ENCODE measurements around the gene LRRC15.

LRRC15 gene

GRCh38 chr3:194308601-194309449 is 60.7 kb downstream of the LRRC15 start:
- Histone ChIP-seq H3K4me1 (ENCODE audit: control insufficient read depth, low read length) (peaks cover 36% of the 10 kb centered on the region), H3K79me2 (ENCODE audit: control insufficient read depth, low read length) (no peaks in the 10 kb centered on the region), H3K4me2 (ENCODE audit: low read length) (no peak overlapping the region), H3K4me3 (ENCODE audit: low read length) (no peak overlapping the region), H3F3A (ENCODE audit: control insufficient read depth, insufficient read depth) (peaks cover 9% of the 10 kb centered on the region), H3K27ac (ENCODE audit: low read depth, low read length) (no peak overlapping the region), H3K27me3 (ENCODE audit: control insufficient read depth, low read length) (peaks cover 95% of the 10 kb centered on the region), H3K9me3 (ENCODE audit: control insufficient read depth, insufficient read depth, low read length) (no peaks in the 10 kb centered on the region), H3K9me2 (replicated peaks; ENCODE audit: control insufficient read depth, low read length) (no peaks in the 10 kb centered on the region), H3K36me3 (ENCODE audit: control insufficient read depth, low read length) (no peaks in the 10 kb centered on the region), H4K20me1 (ENCODE audit: control insufficient read depth, insufficient read depth, low read depth, low read length) (peaks cover 33% of the 10 kb centered on the region)
- TF ChIP-seq EZH2phosphoT487 (IDR thresholded peaks at IDR 0.05; ENCODE audit: borderline replicate concordance, low read length): no peak
- TF ChIP-seq CTCF (IDR thresholded peaks at IDR 0.05; ENCODE audit: low read depth, low read length, poor library complexity, severe bottlenecking): no peak

DNA sequence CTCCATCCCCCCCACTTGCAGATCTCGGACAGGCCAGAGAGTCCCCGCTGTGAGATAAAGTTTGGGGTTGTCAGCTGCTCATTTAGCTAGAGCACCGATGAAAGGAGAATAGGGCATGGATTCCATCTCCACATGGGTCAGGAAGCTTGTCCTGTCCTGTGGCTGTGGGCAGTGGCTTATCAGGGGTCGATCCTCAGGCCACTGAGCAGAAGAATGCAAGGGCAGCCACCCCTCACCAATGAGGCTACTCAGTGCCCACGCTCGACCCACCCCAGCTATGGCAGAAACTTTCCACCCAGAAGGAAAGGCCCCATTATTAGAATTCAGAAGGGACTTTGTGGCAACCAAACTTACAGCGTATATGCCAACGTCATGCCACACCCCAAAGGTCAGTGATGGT is 61.7 kb downstream of the LRRC15 start:
- Histone ChIP-seq H3F3A (ENCODE audit: control insufficient read depth, insufficient read depth) (peaks cover 9% of the 10 kb centered on the region), H3K4me2 (ENCODE audit: low read length) (peak overlapping the region; percentile 80; the same call in 1 of the 2 replicates), H4K20me1 (ENCODE audit: control insufficient read depth, insufficient read depth, low read depth, low read length) (peaks cover 30% of the 10 kb centered on the region), H3K9me2 (replicated peaks; ENCODE audit: control insufficient read depth, low read length) (no peaks in the 10 kb centered on the region), H3K79me2 (ENCODE audit: control insufficient read depth, low read length) (no peaks in the 10 kb centered on the region), H3K27me3 (ENCODE audit: control insufficient read depth, low read length) (peaks cover 95% of the 10 kb centered on the region), H3K4me1 (ENCODE audit: control insufficient read depth, low read length) (peaks cover 36% of the 10 kb centered on the region), H3K9me3 (ENCODE audit: control insufficient read depth, insufficient read depth, low read length) (no peaks in the 10 kb centered on the region), H3K27ac (ENCODE audit: low read depth, low read length) (no peak overlapping the region), H3K4me3 (ENCODE audit: low read length) (no peak overlapping the region), H3K36me3 (ENCODE audit: control insufficient read depth, low read length) (no peaks in the 10 kb centered on the region)
- TF ChIP-seq EZH2phosphoT487 (IDR thresholded peaks at IDR 0.05; ENCODE audit: borderline replicate concordance, low read length) (no peak), CTCF (IDR thresholded peaks at IDR 0.05; ENCODE audit: low read depth, low read length, poor library complexity, severe bottlenecking) (no peak)

GRCh38 chr3:194306771-194307640 is 62.5 kb downstream of the LRRC15 start:
- Histone ChIP-seq H4K20me1 (ENCODE audit: control insufficient read depth, insufficient read depth, low read depth, low read length) (peaks cover 29% of the 10 kb centered on the region), H3K4me1 (ENCODE audit: control insufficient read depth, low read length) (peaks cover 36% of the 10 kb centered on the region), H3K27ac (ENCODE audit: low read depth, low read length) (peak overlapping the region; percentile 31; the same call in 1 of the 2 replicates), H3K4me2 (ENCODE audit: low read length) (peak overlapping the region; percentile 80), H3K79me2 (ENCODE audit: control insufficient read depth, low read length) (no peaks in the 10 kb centered on the region), H3K36me3 (ENCODE audit: control insufficient read depth, low read length) (no peaks in the 10 kb centered on the region), H3K9me3 (ENCODE audit: control insufficient read depth, insufficient read depth, low read length) (no peaks in the 10 kb centered on the region), H3K9me2 (replicated peaks; ENCODE audit: control insufficient read depth, low read length) (no peaks in the 10 kb centered on the region), H3K4me3 (ENCODE audit: low read length) (peak overlapping the region; percentile 56), H3K27me3 (ENCODE audit: control insufficient read depth, low read length) (peaks cover 93% of the 10 kb centered on the region), H3F3A (ENCODE audit: control insufficient read depth, insufficient read depth) (peaks cover 9% of the 10 kb centered on the region)
- no peak for TF ChIP-seq CTCF (IDR thresholded peaks at IDR 0.05; ENCODE audit: low read depth, low read length, poor library complexity, severe bottlenecking)
- no peak for TF ChIP-seq EZH2phosphoT487 (IDR thresholded peaks at IDR 0.05; ENCODE audit: borderline replicate concordance, low read length)

All from DOHH2 (cell line).